GM15510 (cell line): ENCODE measurements around the gene YY1AP1.

Experiments
- POLR2A ChIP-seq: IDR thresholded peaks from 3 replicates; pipeline ENCODE4 v1.6.1; 2011; ENCODE audit warnings: borderline replicate concordance; ENCODE audit not compliant: insufficient read length; ENCODE audit errors: extremely low read depth

The YY1AP1 gene

GRCh38 chr1:155648207-155649147, 40.1 kb downstream of the YY1AP1 start:
- TF ChIP-seq POLR2A: no peak

- TF ChIP-seq POLR2A: no peak
Observed at GRCh38 chr1:155646307-155646706, 42.3 kb downstream of the YY1AP1 start.

DNA sequence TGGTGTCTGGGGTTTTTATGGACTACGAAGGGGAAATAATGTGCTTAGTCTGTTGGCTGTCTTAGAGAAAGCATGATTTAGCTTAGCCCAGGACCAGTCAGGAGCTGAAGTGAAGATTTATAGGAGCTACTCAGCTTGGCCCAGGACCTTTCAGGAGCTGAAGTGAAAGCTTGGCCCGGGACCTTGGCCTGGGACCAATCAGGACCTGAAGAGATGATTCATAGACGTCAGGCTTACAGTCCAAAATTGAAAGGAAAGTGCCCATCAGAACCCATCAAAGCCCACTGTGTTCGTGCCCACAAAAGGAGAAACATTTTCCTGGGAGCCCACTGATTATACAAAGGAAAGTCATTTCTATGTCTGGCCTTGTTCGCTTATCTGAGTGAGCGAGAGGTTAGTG, 42.9 kb downstream of the YY1AP1 start:
- TF ChIP-seq POLR2A: no peak

- TF ChIP-seq POLR2A: no peak
Observed at GRCh38 chr1:155645034-155645598, 43.5 kb downstream of the YY1AP1 start.

DNA sequence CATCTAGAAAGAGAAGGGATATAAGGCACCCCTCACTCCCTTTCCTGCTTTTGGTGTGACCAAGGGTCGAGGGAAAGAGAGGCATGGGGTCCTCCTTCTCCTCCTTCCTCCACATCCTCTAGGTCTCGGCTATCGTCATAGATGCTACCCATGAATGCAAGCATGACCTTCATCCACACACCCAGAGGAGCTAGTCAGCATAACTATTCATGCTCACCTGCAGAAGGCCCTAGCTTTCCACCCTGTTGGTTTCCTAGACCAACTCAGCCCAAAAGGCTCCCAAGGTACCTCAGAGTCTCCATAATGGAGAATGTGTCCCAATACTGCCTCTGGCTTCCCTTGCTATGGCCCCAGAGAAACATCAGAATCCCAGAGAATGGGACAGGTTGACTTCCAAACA, 45.3 kb downstream of the YY1AP1 start:
- TF ChIP-seq POLR2A: no peak

- TF ChIP-seq POLR2A: no peak
Observed at GRCh38 chr1:155640367-155640766, 48.2 kb downstream of the YY1AP1 start.

- no peak for TF ChIP-seq POLR2A
Observed at GRCh38 chr1:155636397-155637153, 52.0 kb downstream of the YY1AP1 start.

DNA sequence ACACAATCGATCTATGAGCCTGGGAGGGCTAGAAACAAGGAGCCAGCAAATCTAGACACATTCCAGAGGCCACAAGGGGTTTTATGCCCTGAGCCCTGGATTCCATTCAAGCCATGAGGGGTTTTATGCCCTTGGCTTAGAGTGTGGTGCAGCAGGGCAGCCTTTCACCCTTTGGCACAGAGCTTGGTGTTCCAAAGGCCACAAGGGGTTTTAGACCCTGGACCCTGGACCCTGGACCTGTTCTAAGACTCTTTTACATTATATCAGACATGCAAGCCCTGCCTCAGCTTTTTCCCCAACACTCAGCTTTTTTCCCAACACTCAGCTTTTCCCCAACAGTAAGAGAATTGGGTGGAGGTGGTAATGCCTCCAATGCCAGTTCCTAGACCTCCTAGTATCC, 65.2 kb downstream of the YY1AP1 start:
- TF ChIP-seq POLR2A: no peak

GRCh38 chr1:155622191-155622590, 66.4 kb downstream of the YY1AP1 start:
- no peak for TF ChIP-seq POLR2A

- peak; percentile 84 for TF ChIP-seq POLR2A
Observed at GRCh38 chr1:155609515-155610256, 78.9 kb downstream of the YY1AP1 start, which contains the start of gene MSTO1. MSTO1 (plus strand) TSS chr1:155610218; CDS start chr1:155610249, 31 bp downstream.
